Measurements from ENCODE around the gene LRRC8E.
A peak's percentile ranks its signal among the peaks of the same experiment; 100 is the strongest.

Gene LRRC8E

DNA sequence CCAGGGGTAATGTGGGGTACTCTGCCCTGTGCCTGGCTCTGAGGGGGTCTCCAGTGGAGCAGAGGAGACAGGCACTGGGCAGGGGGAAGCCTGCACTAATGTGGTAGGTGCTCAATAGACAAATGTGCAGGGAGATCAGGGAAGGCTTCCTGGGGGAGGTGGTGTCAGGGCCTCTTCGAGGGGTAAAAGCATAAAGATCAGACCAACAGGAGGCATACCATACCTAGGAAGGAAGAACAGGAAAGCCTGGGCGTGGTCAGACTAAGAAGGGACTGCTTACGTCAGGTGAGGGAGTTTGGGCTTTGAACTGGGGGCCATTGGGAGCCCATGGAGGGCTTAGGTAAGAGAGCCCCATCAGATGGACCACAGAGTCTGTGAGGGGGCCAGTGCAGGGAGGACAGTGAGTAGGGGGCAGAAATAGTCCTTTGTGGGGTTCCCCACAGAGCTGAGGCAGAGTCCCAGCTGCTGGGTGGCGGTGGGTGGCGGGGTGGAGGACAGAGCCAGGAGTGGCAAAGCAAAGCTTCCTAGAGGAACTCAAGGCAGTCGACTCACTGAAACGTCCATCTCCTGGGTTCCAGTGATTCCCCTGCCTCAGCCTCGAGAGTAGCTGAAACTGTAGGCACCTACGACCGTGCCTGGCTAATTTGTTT, 22.9 kb upstream of the LRRC8E start:
- TF ChIP-seq CTCF (conservative IDR thresholded peaks at IDR 0.05; ENCODE audit: low read length), result no peak
- DNase-seq (ENCODE audit: low read depth), result no peak
- H3K4me3 ChIP-seq (ENCODE audit: low read length), result no peak overlapping the region

DNA sequence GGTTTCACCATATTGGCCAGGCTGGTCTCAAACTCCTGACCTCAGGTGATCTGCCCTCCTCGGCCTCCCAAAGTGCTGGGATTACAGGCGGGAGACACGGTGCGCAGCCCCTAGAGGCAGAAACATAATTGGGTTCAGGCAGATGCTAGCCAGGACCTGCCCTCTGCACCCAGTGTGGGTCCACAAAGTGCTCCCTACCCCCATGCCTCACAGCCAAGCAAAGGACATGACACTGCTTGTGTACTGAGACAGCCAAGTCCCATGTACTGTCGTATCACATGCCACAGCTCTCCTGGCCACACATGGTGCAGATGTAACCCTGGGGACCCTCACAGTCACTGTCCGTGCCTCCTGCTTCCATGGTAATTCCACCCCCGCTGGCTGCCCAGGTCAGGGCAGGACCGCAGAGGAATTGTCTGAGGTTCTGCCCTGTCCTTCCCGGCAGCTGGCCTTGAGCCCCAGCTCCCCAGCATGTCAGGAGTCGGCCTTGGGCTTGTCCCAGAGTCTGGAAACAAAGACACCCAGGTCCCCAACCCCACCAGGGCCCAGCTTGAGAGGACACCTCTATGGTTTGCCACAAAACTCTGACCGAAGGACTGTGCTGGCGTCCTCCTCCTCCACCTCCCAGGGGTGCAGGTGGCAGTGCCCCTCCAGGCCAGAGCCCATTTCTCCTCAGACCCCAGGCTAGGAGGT, 21.8 kb upstream of the LRRC8E start:
- no peak overlapping the region for H3K4me3 ChIP-seq (ENCODE audit: low read length)
- no peak for DNase-seq (ENCODE audit: low read depth)
- no peak for TF ChIP-seq CTCF (conservative IDR thresholded peaks at IDR 0.05; ENCODE audit: low read length)

- no peak for TF ChIP-seq CTCF (conservative IDR thresholded peaks at IDR 0.05; ENCODE audit: low read length)
- H3K4me3 ChIP-seq (ENCODE audit: low read length), result no peak overlapping the region
- DNase-seq (ENCODE audit: low read depth), result no peak
Observed at GRCh38 chr19:7867092-7867844, 21.0 kb upstream of the LRRC8E start.

DNA sequence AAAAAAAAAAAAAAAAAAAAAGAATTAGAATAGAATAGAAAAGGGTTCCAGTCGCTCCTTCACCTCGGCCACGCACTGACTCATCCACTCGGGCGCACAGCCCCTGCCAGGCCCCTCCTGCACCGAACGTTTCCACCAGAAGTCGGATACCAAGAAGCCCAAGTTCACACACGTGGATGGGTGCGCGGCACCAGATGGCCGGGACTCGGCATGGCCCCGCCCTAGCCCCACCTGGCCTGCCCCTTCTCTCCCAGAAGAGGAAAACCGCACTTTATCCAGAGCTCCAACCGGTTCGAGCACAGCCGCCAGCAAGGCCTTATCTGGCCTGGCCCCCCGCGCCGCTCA, 20.0 kb upstream of the LRRC8E start:
- DNase-seq (ENCODE audit: low read depth), result no peak
- no peak overlapping the region for H3K4me3 ChIP-seq (ENCODE audit: low read length)
- no peak for TF ChIP-seq CTCF (conservative IDR thresholded peaks at IDR 0.05; ENCODE audit: low read length)

GRCh38 chr19:7868671-7869452, 19.4 kb upstream of the LRRC8E start:
- DNase-seq (ENCODE audit: low read depth), result peak; percentile 34

GRCh38 chr19:7869453-7869909, 18.8 kb upstream of the LRRC8E start:
- TF ChIP-seq CTCF (conservative IDR thresholded peaks at IDR 0.05; ENCODE audit: low read length), result no peak
- DNase-seq (ENCODE audit: low read depth), result no peak
- peak overlapping the region; percentile 34 for H3K4me3 ChIP-seq (ENCODE audit: low read length)

More at GRCh38 chr19:7868671-7869452, 19.4 kb upstream of the LRRC8E start:
- H3K4me3 ChIP-seq (ENCODE audit: low read length), result peak overlapping the region; percentile 50
- peak; percentile 34 for TF ChIP-seq CTCF (conservative IDR thresholded peaks at IDR 0.05; ENCODE audit: low read length)
